Skeletal muscle cell (primary cell): Measurements from ENCODE around the gene CD55.
A peak's percentile ranks its signal among the peaks of the same experiment; 100 is the strongest.

Experiments used
- DNase-seq: peaks from one replicate; pipeline ENCODE4 v3.0.0-alpha.2; 2010; ENCODE audit warnings: low read depth
- H3K4me3 ChIP-seq: 2 replicates; pipeline ENCODE4 v1.5.1; 2011; ENCODE audit warnings: low read depth, mild to moderate bottlenecking, control low read depth, low read length, moderate library complexity

CD55 gene

GRCh38 chr1:207349979-207350378, 28.5 kb downstream of the CD55 start:
- no peak for DNase-seq
- H3K4me3 ChIP-seq, result no peak overlapping the region

GRCh38 chr1:207352554-207352953, 31.1 kb downstream of the CD55 start:
- no peak for DNase-seq
- H3K4me3 ChIP-seq, result no peak overlapping the region

GRCh38 chr1:207355060-207355459, 33.6 kb downstream of the CD55 start:
- no peak for DNase-seq
- no peak overlapping the region for H3K4me3 ChIP-seq

GRCh38 chr1:207355513-207356295, 34.2 kb downstream of the CD55 start:
- H3K4me3 ChIP-seq, result no peak overlapping the region
- DNase-seq, result no peak

GRCh38 chr1:207361029-207361428, 39.6 kb downstream of the CD55 start:
- no peak for DNase-seq
- no peak overlapping the region for H3K4me3 ChIP-seq

GRCh38 chr1:207361889-207362288, 40.4 kb downstream of the CD55 start:
- H3K4me3 ChIP-seq, result no peak overlapping the region
- no peak for DNase-seq

GRCh38 chr1:207362962-207363860, 41.7 kb downstream of the CD55 start:
- DNase-seq, result no peak
- no peak overlapping the region for H3K4me3 ChIP-seq

GRCh38 chr1:207363871-207364270, 42.4 kb downstream of the CD55 start:
- no peak for DNase-seq

GRCh38 chr1:207364614-207365013, 43.1 kb downstream of the CD55 start:
- no peak for DNase-seq
- no peak overlapping the region for H3K4me3 ChIP-seq

More at GRCh38 chr1:207363871-207364270, 42.4 kb downstream of the CD55 start:
- H3K4me3 ChIP-seq, result no peak overlapping the region

- DNase-seq, result no peak
- H3K4me3 ChIP-seq, result no peak overlapping the region
Measured at GRCh38 chr1:207365063-207365462, 43.6 kb downstream of the CD55 start.

GRCh38 chr1:207366022-207366421, 44.5 kb downstream of the CD55 start:
- peak; percentile 17 for DNase-seq
- no peak overlapping the region for H3K4me3 ChIP-seq

GRCh38 chr1:207388721-207389120, 67.2 kb downstream of the CD55 start:
- no peak for DNase-seq
- no peak overlapping the region for H3K4me3 ChIP-seq

GRCh38 chr1:207389728-207390464, 68.4 kb downstream of the CD55 start:
- no peak overlapping the region for H3K4me3 ChIP-seq
- peak; percentile 14 for DNase-seq

- no peak overlapping the region for H3K4me3 ChIP-seq
- DNase-seq, result peak; percentile 86
Measured at GRCh38 chr1:207393610-207394009, 72.1 kb downstream of the CD55 start.

- DNase-seq, result no peak
- H3K4me3 ChIP-seq, result no peak overlapping the region
Measured at GRCh38 chr1:207396168-207396746, 74.8 kb downstream of the CD55 start.

- DNase-seq, result no peak
- no peak overlapping the region for H3K4me3 ChIP-seq
Measured at GRCh38 chr1:207397525-207397926, 76.0 kb downstream of the CD55 start.

GRCh38 chr1:207398986-207399385, 77.5 kb downstream of the CD55 start:
- H3K4me3 ChIP-seq, result no peak overlapping the region
- no peak for DNase-seq

GRCh38 chr1:207401578-207401977, 80.1 kb downstream of the CD55 start:
- no peak for DNase-seq
- H3K4me3 ChIP-seq, result no peak overlapping the region

GRCh38 chr1:207402744-207403143, 81.3 kb downstream of the CD55 start:
- H3K4me3 ChIP-seq, result no peak overlapping the region
- no peak for DNase-seq
